GM19099 (cell line): ENCODE data around the gene BCKDHA.

ENCODE experiments used
- POLR2A ChIP-seq: IDR thresholded peaks from 3 replicates; pipeline ENCODE4 v1.6.1; 2011; ENCODE audit warnings: low read depth; ENCODE audit not compliant: insufficient read length; ENCODE audit errors: extremely low read depth

BCKDHA gene

GRCh38 chr19:41391618-41392017 is 6.0 kb upstream of the BCKDHA start:
- TF ChIP-seq POLR2A: no peak

DNA sequence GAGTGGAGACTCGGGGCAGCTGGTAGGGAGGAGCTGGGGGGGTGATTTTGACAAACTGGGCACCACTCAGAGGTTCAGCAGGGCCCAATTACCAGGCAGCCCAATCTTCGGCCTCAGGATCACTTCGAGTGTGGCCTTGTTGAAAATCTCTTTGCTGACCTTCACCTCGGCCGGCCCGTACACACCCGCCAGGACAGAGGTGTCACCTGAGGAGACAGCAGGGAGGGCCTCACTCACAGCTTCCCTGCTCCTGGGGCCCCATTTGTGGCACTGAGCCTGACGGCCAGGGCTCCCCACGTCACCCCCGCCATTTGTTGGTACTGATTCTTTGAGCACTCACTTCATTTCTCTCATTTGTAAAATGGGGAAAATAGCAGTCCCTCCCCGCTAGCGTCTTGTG is 4.8 kb upstream of the BCKDHA start:
- no peak for TF ChIP-seq POLR2A

- TF ChIP-seq POLR2A: no peak
Observed at GRCh38 chr19:41395355-41395754, 2.3 kb upstream of the BCKDHA start.

DNA sequence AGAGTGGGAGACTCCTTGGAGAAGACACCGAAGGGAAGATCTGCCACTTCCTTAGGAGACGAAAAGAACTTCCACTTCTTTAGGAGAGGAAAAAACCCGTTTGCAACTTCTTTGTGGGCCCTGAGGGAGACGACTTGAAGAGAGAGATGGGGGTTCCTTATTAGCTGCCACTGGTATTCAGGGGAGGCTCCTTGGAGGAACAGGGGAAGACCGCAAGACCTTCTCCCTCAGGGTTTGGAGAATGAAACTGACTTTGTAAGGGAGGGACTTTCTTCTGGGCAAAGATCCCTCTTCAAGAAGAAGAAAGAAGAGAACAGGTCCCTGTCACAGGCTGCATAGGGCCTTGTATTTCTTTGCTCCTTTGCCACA is 416 bp downstream of the BCKDHA start:
- TF ChIP-seq POLR2A: no peak

DNA sequence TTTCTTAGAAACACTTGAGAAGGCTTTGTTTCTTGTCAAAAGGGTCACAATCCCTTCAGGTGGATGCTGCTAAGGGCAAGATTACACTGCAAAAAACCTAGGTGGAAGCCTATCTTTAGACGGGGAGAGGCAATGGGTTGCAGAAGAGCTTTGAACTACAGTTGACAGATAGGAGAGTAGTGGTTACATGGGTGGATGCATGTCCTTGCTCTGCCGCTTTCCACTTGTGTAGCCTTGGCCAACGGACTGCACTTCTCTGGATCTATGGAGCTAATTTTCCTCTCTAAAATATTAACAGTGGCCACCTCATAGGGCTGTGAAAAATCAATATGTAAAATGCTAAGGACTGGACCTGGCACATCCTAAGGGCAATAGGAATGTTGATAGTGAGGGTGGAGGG is 980 bp downstream of the BCKDHA start:
- no peak for TF ChIP-seq POLR2A

GRCh38 chr19:41399091-41399490 is 1.5 kb downstream of the BCKDHA start:
- TF ChIP-seq POLR2A: no peak

- TF ChIP-seq POLR2A: no peak
Observed at GRCh38 chr19:41399525-41399924, 1.9 kb downstream of the BCKDHA start.

DNA sequence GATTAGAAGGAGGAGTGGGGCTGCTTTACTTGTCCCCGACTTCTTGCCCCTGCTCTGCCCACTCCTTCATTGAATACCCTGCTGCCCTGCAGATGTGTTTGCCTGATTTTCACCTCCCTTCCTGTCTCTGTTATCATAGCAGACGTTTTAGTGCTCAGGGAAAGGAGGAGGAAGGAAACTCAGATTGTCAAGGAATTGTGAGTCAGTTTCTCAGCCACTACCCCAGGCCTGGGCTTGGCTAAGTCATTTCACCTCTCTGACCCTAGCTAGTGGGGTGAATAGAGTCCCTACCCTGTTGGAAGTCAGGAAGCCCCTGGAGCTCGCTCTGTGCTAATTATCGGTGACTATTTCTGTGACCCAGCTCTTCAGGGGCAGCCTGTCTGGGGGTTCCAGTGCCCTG is 3.9 kb downstream of the BCKDHA start:
- no peak for TF ChIP-seq POLR2A

GRCh38 chr19:41402010-41402409 is 4.4 kb downstream of the BCKDHA start:
- TF ChIP-seq POLR2A: no peak

GRCh38 chr19:41403181-41403970 is 5.8 kb downstream of the BCKDHA start:
- TF ChIP-seq POLR2A: no peak

- no peak for TF ChIP-seq POLR2A
Observed at GRCh38 chr19:41405776-41406175, 8.2 kb downstream of the BCKDHA start.

DNA sequence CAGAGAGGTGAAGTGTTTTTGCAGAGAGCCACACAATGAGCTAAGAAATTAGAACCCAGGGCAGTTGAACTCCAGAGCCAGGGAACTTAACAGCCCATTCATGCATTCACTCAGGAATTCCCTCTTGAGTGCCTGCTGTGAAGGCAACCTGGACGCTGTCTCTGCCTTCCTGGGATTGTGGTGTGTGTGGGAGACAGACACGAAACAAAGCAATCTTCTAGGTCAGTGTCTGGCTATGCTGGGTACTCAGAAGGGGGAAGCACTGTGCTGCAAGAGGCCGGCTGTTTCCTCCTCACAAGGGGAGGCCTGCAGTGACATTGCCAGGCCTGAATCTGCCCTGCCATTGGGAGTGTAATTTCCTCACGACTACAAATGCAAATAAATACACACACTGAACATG is 9.7 kb downstream of the BCKDHA start:
- no peak for TF ChIP-seq POLR2A

DNA sequence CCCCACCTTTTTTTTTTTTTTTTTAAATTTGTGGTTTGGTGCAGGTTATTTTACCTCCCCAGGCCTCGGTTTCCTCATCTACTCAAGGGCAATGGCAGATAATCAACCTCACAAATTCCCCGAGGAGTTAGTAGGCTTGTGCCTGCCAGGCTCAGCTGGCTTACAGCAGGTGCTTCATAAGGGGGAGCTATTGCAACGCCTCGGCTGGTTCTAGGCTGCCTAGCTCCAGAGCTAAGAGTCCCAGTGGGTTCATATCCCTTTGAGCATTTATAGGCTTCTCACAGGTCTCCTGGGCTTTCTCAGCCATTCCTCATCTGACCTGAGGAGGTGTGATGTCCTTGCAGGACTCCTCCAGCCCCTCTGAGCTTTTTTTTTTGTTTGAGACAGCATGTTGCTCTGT is 10.6 kb downstream of the BCKDHA start:
- TF ChIP-seq POLR2A: no peak

DNA sequence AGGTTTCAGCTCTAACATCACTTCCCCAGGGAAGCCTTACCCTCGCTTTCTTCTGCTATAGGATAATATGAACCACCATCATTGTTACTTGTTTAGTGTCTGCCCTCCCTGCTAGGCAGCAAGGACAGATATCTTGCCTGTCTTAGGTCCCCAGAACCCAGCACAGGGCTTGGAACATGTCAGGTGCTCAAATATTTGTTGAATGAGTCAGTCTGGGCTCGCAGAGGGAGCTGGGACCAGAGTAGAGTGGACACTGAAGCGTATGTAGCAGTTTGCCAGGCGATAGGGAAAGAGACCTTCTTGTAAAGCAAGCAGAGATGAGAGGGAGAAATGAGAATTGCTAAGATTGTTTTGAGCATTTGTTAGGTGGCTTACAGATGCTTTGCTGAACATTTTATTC is 11.7 kb downstream of the BCKDHA start:
- no peak for TF ChIP-seq POLR2A

- TF ChIP-seq POLR2A: no peak
Observed at GRCh38 chr19:41410336-41411054, 12.9 kb downstream of the BCKDHA start.
